ENCODE data around the gene BBX.
"Not testable (repeated sequence)": the region's sequence is repeated elsewhere in the genome, so short reads cannot be mapped to it uniquely, and the experiment has no call there.

Gene BBX

GRCh38 chr3:107562969-107563529 lies 40.3 kb downstream of the BBX start:
- TF ChIP-seq POLR2A (IDR thresholded peaks at IDR 0.05; ENCODE audit: low read depth, low read length), result no peak
- peak; percentile 20 for FAIRE-seq
- DNase-seq (ENCODE audit: insufficient read length, low spot score), result no peak

DNA sequence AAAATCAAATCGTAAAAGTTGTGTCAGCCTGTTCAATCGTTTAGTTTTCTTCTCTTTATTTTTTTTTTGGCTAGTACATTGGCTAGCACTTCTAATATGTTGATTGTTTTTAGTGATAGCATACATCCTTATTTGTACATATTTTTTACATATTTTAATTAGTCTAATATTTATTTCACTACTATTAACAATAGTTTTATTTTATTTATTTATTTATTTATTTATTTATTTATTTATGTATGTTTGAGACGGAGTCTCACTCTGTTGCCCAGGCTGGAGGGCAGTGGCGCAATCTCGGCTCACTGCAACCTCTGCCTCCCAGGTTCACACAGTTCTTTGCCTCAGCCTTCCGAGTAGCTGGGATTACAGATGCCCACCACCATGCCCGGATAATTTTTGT lies 42.5 kb downstream of the BBX start:
- not testable (repeated sequence) for FAIRE-seq; DNase-seq (ENCODE audit: insufficient read length, low spot score)

- not testable (repeated sequence) for FAIRE-seq; DNase-seq (ENCODE audit: insufficient read length, low spot score)
Measured at GRCh38 chr3:107571089-107571488, 48.3 kb downstream of the BBX start.

- DNase-seq (ENCODE audit: insufficient read length, low spot score); FAIRE-seq: not testable (repeated sequence)
Measured at GRCh38 chr3:107571492-107571891, 48.7 kb downstream of the BBX start.

GRCh38 chr3:107574650-107575049 lies 51.9 kb downstream of the BBX start:
- DNase-seq (ENCODE audit: insufficient read length, low spot score) (peak; percentile 3), FAIRE-seq (peak; percentile 60)
- no peak for TF ChIP-seq POLR2A (IDR thresholded peaks at IDR 0.05; ENCODE audit: low read depth, low read length)

GRCh38 chr3:107578091-107578490 lies 55.3 kb downstream of the BBX start:
- FAIRE-seq, result peak; percentile 38
- no peak for TF ChIP-seq POLR2A (IDR thresholded peaks at IDR 0.05; ENCODE audit: low read depth, low read length)
- DNase-seq (ENCODE audit: insufficient read length, low spot score), result no peak

DNA sequence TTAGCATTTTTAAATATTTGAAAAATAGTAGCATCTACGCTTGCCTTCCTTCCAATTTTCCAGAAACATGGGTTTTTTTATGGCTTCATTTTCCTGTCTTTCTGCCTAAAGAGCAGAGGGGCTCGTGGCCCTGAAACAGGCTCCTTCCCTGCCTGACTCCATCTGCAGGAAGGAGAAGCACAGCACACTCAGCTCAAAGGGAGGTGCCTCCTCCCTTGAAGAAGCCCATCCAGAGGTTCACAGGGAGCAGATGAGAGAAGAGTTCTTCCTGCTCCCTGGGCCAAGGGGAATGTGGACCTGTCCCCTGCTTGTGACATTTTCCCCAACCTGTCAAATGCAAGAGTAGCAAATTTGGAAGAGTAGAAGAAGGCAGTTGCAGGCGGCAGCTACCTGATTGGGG lies 55.8 kb downstream of the BBX start:
- no peak for TF ChIP-seq POLR2A (IDR thresholded peaks at IDR 0.05; ENCODE audit: low read depth, low read length)
- DNase-seq (ENCODE audit: insufficient read length, low spot score) (no peak), FAIRE-seq (no peak)

- DNase-seq (ENCODE audit: insufficient read length, low spot score) (no peak), FAIRE-seq (no peak)
- TF ChIP-seq POLR2A (IDR thresholded peaks at IDR 0.05; ENCODE audit: low read depth, low read length), result no peak
Measured at GRCh38 chr3:107579371-107579770, 56.6 kb downstream of the BBX start.

DNA sequence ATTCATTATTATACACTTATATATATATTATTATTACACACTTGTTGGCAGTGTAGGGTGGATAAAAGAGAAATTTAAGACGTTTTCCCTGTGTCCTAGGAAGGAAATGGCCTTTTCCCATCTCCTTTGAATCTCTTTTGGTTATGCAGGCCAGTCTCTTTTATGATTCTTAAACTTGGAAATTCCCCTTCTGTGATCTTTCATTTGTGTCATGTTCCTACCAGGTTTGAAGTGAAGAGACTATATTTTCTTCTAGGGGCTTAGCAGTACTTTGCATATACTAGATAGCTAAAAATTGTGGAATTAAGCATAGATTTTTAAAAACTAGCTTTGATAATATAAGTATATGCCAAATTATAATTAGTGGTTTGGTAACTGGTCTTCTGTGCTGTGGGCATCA lies 58.5 kb downstream of the BBX start:
- DNase-seq (ENCODE audit: insufficient read length, low spot score), result no peak
- FAIRE-seq, result no peak
- TF ChIP-seq POLR2A (IDR thresholded peaks at IDR 0.05; ENCODE audit: low read depth, low read length), result no peak

DNA sequence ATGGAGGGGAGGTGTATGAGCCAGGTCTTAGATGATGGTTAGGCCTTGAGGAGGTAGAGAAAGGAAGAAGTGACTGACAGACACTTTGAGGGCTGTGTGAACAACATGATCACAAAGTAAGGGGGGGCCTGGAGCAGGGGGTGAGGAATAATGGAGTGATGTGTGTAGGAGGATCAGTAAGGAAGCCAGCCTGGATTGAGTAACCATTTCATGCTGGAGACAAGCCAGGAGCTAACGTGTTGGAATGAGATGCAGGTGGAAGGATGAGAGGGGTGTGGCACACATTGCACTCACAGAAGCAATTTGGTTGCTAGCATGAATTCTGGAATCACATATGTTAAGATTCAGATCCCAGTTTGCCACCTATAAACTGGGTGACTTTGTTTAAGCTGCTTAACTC lies 65.5 kb downstream of the BBX start:
- FAIRE-seq, result peak; percentile 62
- TF ChIP-seq POLR2A (IDR thresholded peaks at IDR 0.05; ENCODE audit: low read depth, low read length), result no peak
- no peak for DNase-seq (ENCODE audit: insufficient read length, low spot score)

DNA sequence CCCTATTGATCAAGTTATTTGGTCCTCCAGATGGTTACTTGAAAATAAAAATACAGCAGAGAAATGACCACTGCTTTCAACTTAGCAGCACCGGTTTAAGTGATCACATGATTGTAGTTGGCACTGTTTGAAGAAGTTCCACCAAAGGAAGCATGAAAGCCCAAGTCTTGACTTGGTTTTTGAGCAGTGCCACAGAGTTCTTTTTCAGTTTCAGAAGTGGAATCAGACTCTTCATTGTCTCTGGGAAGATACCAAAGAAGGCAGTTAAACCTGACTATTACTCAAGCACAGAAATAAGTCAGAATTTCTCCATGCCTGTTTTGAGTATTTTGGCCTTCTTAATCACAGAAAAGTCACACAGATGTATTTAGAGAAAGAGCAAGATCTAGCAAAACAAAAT lies 66.7 kb downstream of the BBX start:
- FAIRE-seq, result no peak
- DNase-seq (ENCODE audit: insufficient read length, low spot score), result no peak
- no peak for TF ChIP-seq POLR2A (IDR thresholded peaks at IDR 0.05; ENCODE audit: low read depth, low read length)

DNA sequence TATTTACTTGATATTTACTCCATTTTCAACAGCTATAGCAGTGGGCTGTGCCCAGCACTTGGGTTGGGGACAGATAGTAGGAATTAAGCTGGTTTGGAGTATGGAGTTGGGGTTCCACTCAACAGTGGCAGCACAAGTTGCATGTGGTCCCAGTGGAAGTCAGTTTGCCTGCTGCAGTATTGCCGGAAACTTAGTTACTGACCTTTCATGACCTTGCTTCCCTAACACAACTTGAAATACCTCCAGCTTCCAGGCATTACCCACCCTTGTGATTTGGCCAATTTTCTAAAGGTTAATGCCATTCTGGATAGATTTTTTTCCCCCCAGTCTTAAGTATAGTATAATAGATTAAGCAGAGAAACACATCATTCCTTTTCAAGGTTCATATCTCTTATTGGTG lies 68.0 kb downstream of the BBX start:
- FAIRE-seq (no peak), DNase-seq (ENCODE audit: insufficient read length, low spot score) (no peak)
- no peak for TF ChIP-seq POLR2A (IDR thresholded peaks at IDR 0.05; ENCODE audit: low read depth, low read length)

GRCh38 chr3:107592073-107592472 lies 69.3 kb downstream of the BBX start:
- DNase-seq (ENCODE audit: insufficient read length, low spot score), result no peak
- no peak for TF ChIP-seq POLR2A (IDR thresholded peaks at IDR 0.05; ENCODE audit: low read depth, low read length)
- FAIRE-seq, result no peak

DNA sequence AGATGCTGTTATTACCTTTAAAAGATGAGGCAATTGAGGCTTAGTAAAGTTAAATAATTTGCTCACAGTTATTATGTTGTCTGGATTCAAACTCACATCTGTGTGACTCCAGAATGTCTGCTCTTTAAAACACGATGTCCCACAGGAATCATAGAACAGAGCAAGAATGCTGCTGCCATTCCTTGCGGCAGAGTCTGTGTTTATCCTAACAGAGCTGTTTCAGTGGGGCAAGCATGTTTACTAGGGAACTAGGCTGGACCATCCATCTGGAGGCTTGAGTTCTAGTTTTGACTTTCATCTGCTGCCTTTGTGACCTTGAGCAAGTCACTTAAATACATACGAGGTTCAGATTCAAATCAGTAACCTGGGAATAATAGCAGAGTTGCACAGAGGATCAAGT lies 72.1 kb downstream of the BBX start:
- no peak for FAIRE-seq
- TF ChIP-seq POLR2A (IDR thresholded peaks at IDR 0.05; ENCODE audit: low read depth, low read length), result no peak
- DNase-seq (ENCODE audit: insufficient read length, low spot score), result no peak

GRCh38 chr3:107596639-107597038 lies 73.9 kb downstream of the BBX start:
- DNase-seq (ENCODE audit: insufficient read length, low spot score) (no peak), FAIRE-seq (no peak)
- TF ChIP-seq POLR2A (IDR thresholded peaks at IDR 0.05; ENCODE audit: low read depth, low read length), result no peak

Measured in H54 (cell line).